GM19025 (cell line): ENCODE data around the gene PDS5B.

Experiments
- ATAC-seq: cut with Tn5 transposase; IDR thresholded peaks from one replicate; pipeline ENCODE4 v1.9.1; 2021; ENCODE audit warnings: mild to moderate bottlenecking, low read depth, moderate library complexity; ENCODE audit not compliant: unreplicated experiment

Gene PDS5B

GRCh38 chr13:32754179-32754578 is 167.9 kb downstream of the PDS5B start:
- no peak for ATAC-seq

- ATAC-seq: no peak
Measured at GRCh38 chr13:32759152-32759551, 172.9 kb downstream of the PDS5B start.

- ATAC-seq: no peak
Measured at GRCh38 chr13:32761472-32761871, 175.2 kb downstream of the PDS5B start.

- no peak for ATAC-seq
Measured at GRCh38 chr13:32779119-32779518, 192.9 kb downstream of the PDS5B start.

- ATAC-seq: no peak
Measured at GRCh38 chr13:32781906-32782305, 195.7 kb downstream of the PDS5B start.

GRCh38 chr13:32783067-32783466 is 196.8 kb downstream of the PDS5B start:
- no peak for ATAC-seq

GRCh38 chr13:32790731-32791130 is 204.5 kb downstream of the PDS5B start:
- no peak for ATAC-seq

- peak; percentile 81 for ATAC-seq
Measured at GRCh38 chr13:32791545-32792172, 205.4 kb downstream of the PDS5B start.

GRCh38 chr13:32796754-32797153 is 210.5 kb downstream of the PDS5B start:
- no peak for ATAC-seq

- no peak for ATAC-seq
Measured at GRCh38 chr13:32802159-32802558, 215.9 kb downstream of the PDS5B start.

- ATAC-seq: no peak
Measured at GRCh38 chr13:32804673-32805230, 218.5 kb downstream of the PDS5B start.

- ATAC-seq: no peak
Measured at GRCh38 chr13:32811297-32811800, 225.1 kb downstream of the PDS5B start.

GRCh38 chr13:32821149-32821688 is 235.0 kb downstream of the PDS5B start:
- no peak for ATAC-seq

- no peak for ATAC-seq
Measured at GRCh38 chr13:32822771-32823170, 236.5 kb downstream of the PDS5B start.

- no peak for ATAC-seq
Measured at GRCh38 chr13:32823597-32823996, 237.3 kb downstream of the PDS5B start.

- no peak for ATAC-seq
Measured at GRCh38 chr13:32824061-32824460, 237.8 kb downstream of the PDS5B start.

- no peak for ATAC-seq
Measured at GRCh38 chr13:32824675-32825074, 238.4 kb downstream of the PDS5B start.

- no peak for ATAC-seq
Measured at GRCh38 chr13:32825481-32825880, 239.2 kb downstream of the PDS5B start.

- ATAC-seq: peak; percentile 46
Measured at GRCh38 chr13:32826372-32826771, 240.1 kb downstream of the PDS5B start.
